ENCODE results near the gene KDM5A. TPM values are rescaled to one million over a fixed set of nuclear protein-coding genes. Genes with fewer than 3 reads are reported as not detected.

Gene KDM5A
- total and polyA plus RNA-seq, 2 donors (not counting 3 experiments of a cell fraction or from before 2014, with no cell fraction given): 12.6 to 61.0 TPM

DNA sequence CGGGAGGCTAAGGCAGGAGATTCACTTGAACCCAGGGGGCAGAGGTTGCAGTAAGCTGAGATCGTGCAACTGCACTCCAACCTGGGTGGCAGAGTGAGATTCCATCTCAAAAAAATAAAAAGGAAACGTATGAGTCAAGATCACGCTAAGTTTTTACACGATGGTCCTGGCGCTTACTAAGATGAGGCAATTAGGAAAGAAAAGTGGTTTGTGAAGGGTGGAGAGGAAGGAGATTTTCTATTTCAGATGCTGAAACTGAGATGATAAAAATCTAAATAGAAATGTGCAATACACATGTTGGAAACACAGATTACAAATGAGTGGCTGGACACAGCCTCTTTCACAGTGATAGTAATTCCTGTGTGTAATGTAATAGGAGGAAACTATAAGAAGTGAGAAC lies 63.2 kb downstream of the KDM5A start:
- FAIRE-seq: no peak
- H3K79me2 ChIP-seq (ENCODE audit: control insufficient read depth, insufficient read depth, low read length): no peaks in the 10 kb centered on the region
- no peak for DNase-seq (ENCODE audit: low read depth, low spot score)
- dilution Hi-C loops (cut with MboI; ENCODE audit: extremely low pct_ligation_motif_present, low sequenced_read_pairs): no loop called here
- no peak overlapping the region for H3K9ac ChIP-seq (replicated peaks; ENCODE audit: extremely low read depth, insufficient read depth, low read length)
- no peak overlapping the region for H3K4me2 ChIP-seq (ENCODE audit: insufficient read depth, low read length)
- no TSS peak for BruUV-seq (replicated peaks)
- no peaks in the 10 kb centered on the region for H3K27me3 ChIP-seq (ENCODE audit: control insufficient read depth in 2 of 2, insufficient read depth in 2 of 2, low read length in 2 of 2)
- H2AFZ ChIP-seq (ENCODE audit: low read depth, low read length): no peak overlapping the region
- peaks cover 9 to 10% of the 10 kb centered on the region in 2 experiments for H3K36me3 ChIP-seq (ENCODE audit: control insufficient read depth in 2 of 2, extremely low read depth in 1 of 2, insufficient read depth in 2 of 2, low read length in 2 of 2)
- H3K27ac ChIP-seq (ENCODE audit: insufficient read depth, low read depth, low read length): no peak overlapping the region
- no peaks in the 10 kb centered on the region for H3K9me1 ChIP-seq (replicated peaks; ENCODE audit: control insufficient read depth, extremely low read depth, insufficient read depth, low read length)
- no peaks in the 10 kb centered on the region for H4K20me1 ChIP-seq (replicated peaks; ENCODE audit: control insufficient read depth, extremely low read depth, insufficient read depth, low read length)
- CTCF ChIA-PET: no interaction called here
- POLR2A ChIA-PET: no interaction called here
- no peak for TF ChIP-seq EZH2 (IDR thresholded peaks at IDR 0.05; ENCODE audit: borderline replicate concordance, low read depth, low read length, severe bottlenecking)
- TF ChIP-seq, protein P1, sequence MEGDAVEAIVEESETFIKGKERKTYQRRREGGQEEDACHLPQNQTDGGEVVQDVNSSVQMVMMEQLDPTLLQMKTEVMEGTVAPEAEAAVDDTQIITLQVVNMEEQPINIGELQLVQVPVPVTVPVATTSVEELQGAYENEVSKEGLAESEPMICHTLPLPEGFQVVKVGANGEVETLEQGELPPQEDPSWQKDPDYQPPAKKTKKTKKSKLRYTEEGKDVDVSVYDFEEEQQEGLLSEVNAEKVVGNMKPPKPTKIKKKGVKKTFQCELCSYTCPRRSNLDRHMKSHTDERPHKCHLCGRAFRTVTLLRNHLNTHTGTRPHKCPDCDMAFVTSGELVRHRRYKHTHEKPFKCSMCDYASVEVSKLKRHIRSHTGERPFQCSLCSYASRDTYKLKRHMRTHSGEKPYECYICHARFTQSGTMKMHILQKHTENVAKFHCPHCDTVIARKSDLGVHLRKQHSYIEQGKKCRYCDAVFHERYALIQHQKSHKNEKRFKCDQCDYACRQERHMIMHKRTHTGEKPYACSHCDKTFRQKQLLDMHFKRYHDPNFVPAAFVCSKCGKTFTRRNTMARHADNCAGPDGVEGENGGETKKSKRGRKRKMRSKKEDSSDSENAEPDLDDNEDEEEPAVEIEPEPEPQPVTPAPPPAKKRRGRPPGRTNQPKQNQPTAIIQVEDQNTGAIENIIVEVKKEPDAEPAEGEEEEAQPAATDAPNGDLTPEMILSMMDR (IDR thresholded peaks at IDR 0.05; ENCODE audit: extremely low read depth in 1 of 2, insufficient read depth in 1 of 2, low read depth in 1 of 2, low read length in 2 of 2): no peak
- no peak for TF ChIP-seq FOS (IDR thresholded peaks at IDR 0.05; ENCODE audit: borderline replicate concordance, insufficient read depth, low read length)
- TF ChIP-seq MYC (IDR thresholded peaks at IDR 0.05; ENCODE audit: low read depth, low read length): no peak
- TF ChIP-seq, protein P2, sequence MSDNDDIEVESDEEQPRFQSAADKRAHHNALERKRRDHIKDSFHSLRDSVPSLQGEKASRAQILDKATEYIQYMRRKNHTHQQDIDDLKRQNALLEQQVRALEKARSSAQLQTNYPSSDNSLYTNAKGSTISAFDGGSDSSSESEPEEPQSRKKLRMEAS (IDR thresholded peaks at IDR 0.05; ENCODE audit: insufficient read depth, insufficient read length): no peak
- no peak for TF ChIP-seq JUN (IDR thresholded peaks at IDR 0.05; ENCODE audit: borderline replicate concordance, insufficient read depth, insufficient read length, low read depth)
- TF ChIP-seq GATA2 (IDR thresholded peaks at IDR 0.05; ENCODE audit: insufficient read depth, insufficient read length, low read depth, low read length): no peak
- intact Hi-C loops (cut with micrococcal nuclease): no loop called here
- no peaks in the 10 kb centered on the region for H3K4me1 ChIP-seq (ENCODE audit: control insufficient read depth, extremely low read depth, insufficient read depth, low read length)
- H3K4me3 ChIP-seq (replicated peaks in 1 of 3; ENCODE audit: insufficient read depth in 1 of 3, low read depth in 1 of 3, low read length in 3 of 3): no peak overlapping the region
- no peaks in the 10 kb centered on the region for H3K9me3 ChIP-seq (replicated peaks; ENCODE audit: control insufficient read depth, insufficient read depth, low read length)

Measured in endothelial cell of umbilical vein (primary cell).